ENCODE data around the gene RAD51B.

The RAD51B gene

DNA sequence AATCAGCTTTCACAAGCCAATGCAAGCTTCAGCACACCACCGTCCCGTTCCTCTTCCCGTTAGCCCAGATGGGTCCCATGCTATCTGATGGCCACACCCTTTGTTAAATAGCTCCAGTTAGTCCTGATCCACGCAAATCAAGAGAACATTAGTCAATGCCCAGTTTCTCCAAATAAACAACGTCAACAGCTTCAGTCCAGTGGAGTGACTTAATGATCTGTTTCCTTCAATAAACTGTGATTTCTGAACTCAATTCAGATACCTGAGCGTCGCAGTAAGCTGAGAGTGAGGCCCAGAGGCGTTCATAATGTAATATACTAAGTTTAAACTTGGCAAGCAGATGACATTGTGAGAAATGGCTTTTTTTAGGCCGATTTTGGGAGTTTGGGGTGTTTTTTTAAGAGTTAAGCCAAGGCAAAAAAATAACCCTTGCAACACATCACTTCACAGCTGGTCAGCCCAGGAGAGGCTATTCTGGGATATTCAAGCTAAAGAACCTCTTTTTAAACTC lies 861.0 kb downstream of the RAD51B start:
- TF ChIP-seq PAX5 (IDR thresholded peaks at IDR 0.05; ENCODE audit: insufficient read depth, low read length, severe bottlenecking) (no peak), SPI1 (IDR thresholded peaks at IDR 0.05; ENCODE audit: low read depth, low read length) (no peak), TAF1 (IDR thresholded peaks at IDR 0.05; ENCODE audit: low read depth, low read length) (no peak), POLR2AphosphoS5 (IDR thresholded peaks at IDR 0.05; ENCODE audit: low read depth, low read length) (no peak), POLR2A (IDR thresholded peaks at IDR 0.05; ENCODE audit: low read depth, low read length) (no peak), POU2F2 (IDR thresholded peaks at IDR 0.05; ENCODE audit: low read depth, low read length) (no peak)
- DNase-seq (ENCODE audit: insufficient read length, low spot score) (no peak), FAIRE-seq (no peak)

DNA sequence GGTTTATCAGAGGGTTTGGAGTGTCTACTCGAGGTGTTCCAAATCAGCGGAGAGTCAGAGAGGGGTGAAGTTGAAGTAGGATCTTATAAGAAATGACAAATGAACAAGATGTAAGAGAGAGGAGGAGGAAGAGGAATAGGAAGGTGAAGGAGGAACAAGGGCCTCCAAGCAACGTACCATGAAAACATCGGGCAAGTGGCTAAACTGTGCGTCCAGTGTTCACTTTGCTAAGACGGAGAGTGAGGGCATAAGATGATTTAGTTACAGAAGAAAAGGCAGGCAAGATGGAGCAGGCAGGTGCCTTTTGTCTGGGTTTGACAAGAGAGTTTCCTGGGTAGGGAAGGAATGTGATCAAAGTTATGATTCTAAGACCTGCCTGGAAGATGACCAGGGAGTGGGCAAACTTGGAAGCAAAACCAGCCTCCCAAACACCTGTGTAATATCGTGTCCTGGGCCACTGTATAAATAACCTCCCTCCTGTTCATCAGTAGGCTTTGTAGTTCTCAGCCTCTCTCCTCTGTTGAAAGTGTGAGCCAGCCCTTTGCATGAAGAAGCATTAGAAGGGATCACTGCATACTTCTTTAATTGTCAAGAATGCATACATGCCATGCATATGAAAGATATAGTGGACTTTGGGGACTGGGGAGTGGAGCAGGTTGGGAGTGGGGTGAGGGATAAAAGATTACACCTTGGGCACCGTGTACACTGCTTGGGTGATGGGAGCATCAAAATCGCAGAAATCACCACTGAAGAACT lies 861.9 kb downstream of the RAD51B start:
- no peak for DNase-seq (ENCODE audit: insufficient read length, low spot score)
- no peak for FAIRE-seq

DNA sequence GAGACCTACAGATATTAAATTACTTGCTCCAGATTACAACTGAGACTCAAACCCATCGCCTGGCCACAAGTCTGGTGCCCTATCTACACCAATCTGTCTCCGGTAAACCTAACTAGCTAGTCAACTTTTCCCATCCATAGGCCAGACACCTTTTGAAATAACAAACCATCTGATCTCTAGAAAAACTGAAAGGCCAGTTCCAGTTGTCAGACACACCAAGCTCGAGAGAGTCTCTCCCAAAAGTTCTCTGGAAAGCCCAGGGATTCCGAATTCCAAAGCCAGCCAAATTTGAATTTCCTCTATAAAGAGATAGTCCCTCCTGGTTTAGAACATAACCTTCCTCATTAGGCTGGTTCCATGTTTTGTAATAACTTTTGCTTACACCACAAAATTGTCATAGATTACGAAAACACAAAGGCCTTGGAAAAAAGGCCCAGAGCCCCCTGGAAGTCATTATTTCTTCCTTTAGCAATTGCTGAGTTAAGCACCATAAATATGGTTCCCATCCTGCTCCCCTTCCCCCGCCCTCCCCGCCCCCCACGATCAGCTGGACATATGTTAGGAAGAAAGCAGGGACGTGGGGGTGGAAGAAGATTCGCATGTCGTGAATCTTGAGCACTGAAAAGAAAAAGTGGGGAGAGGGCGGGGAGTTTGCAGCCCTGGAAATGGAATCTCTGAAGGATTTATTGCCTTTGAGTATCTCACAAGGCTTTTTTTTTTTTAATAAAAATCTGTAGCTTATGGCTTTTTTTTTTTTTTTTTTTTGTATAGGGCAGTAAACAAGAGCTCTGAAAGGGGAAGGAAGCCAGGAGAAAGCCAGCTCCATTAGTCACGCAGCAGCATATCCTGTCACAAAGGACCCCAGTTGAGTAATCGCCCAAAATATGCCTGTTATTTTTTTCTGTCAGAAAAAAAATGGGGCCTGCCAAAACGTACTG lies 862.9 kb downstream of the RAD51B start:
- TF ChIP-seq POLR2AphosphoS5 (IDR thresholded peaks at IDR 0.05; ENCODE audit: low read depth, low read length) (no peak), SPI1 (IDR thresholded peaks at IDR 0.05; ENCODE audit: low read depth, low read length) (peak; percentile 46; the same call in 1 of the 2 replicates)
- DNase-seq (ENCODE audit: insufficient read length, low spot score) (no peak), FAIRE-seq (no peak)

More for the DNA sequence above, 861.9 kb downstream of the RAD51B start:
- TF ChIP-seq SPI1 (IDR thresholded peaks at IDR 0.05; ENCODE audit: low read depth, low read length) (no peak), POLR2AphosphoS5 (IDR thresholded peaks at IDR 0.05; ENCODE audit: low read depth, low read length) (no peak), POU2F2 (IDR thresholded peaks at IDR 0.05; ENCODE audit: low read depth, low read length) (no peak), POLR2A (IDR thresholded peaks at IDR 0.05; ENCODE audit: low read depth, low read length) (no peak), PAX5 (IDR thresholded peaks at IDR 0.05; ENCODE audit: insufficient read depth, low read length, severe bottlenecking) (no peak), TAF1 (IDR thresholded peaks at IDR 0.05; ENCODE audit: low read depth, low read length) (no peak)

DNA sequence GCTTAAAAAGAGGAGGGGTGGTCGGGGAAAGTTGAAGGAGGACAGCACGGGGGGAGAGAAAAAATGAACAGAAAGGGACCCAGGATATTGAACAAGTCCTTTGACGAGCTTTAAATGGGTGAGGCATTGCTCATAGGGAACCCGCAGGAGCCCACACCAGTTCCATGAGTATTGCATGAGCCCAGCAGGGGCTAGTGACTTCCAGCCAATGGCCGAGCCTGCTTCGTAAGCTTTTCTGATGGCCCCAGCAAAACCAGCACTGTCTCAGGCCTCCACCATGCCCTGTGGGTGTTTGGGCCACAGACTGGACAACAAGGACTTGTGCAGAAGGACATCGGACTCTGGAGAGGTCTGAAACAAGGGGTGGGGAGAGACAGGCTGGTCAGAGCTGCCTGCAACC lies 863.7 kb downstream of the RAD51B start:
- DNase-seq (ENCODE audit: insufficient read length, low spot score) (no peak), FAIRE-seq (no peak)
- TF ChIP-seq SPI1 (IDR thresholded peaks at IDR 0.05; ENCODE audit: low read depth, low read length), result no peak

DNA sequence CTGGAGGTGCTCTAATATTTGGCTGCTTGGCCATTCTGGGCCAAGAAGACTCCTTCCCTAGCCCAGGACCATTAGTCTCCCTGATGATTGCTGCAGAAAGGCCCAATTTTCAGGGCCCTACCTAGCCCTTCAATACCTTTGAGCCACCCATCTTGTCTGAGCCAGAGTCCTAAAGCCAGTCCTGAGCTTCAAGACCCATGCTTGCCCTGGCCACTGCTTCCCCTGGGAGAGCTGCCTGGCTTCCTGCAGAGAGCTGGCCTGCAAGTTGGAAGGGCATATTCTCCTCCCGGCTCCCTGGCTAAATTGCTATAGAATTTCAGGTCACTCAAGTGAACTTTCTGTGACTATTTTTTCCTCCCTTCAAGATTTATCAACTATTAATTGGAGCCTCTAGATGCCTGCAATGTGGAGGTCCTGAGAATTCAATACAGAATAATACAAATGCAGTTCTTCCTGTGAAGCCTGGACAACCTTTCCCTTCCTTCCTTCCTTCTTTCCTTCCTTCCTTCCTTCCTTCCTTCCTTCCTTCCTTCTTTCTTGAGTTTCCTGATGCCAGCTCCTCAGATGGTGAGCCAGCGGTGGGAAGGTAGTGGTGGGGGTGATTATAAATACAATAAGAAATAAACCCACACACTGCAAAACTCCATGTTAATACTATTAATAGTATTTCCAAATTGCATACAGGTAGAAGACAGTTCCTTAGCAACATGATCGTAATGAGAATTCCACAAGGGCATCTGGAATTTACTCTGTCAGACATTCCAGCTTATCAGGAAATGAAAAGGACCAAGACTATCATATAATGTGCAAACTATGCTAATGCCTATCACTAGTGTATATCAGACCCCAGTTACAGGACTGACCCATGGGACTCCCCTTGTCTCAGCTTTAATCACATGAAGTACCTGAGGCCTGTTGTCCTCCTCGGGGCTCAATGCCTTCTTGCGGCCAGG lies 865.2 kb downstream of the RAD51B start:
- DNase-seq (ENCODE audit: insufficient read length, low spot score) (no peak), FAIRE-seq (no peak)
- TF ChIP-seq POLR2A (IDR thresholded peaks at IDR 0.05; ENCODE audit: low read depth, low read length) (no peak), TAF1 (IDR thresholded peaks at IDR 0.05; ENCODE audit: low read depth, low read length) (no peak), SPI1 (IDR thresholded peaks at IDR 0.05; ENCODE audit: low read depth, low read length) (no peak), POLR2AphosphoS5 (IDR thresholded peaks at IDR 0.05; ENCODE audit: low read depth, low read length) (no peak), PAX5 (IDR thresholded peaks at IDR 0.05; ENCODE audit: insufficient read depth, low read length, severe bottlenecking) (no peak), POU2F2 (IDR thresholded peaks at IDR 0.05; ENCODE audit: low read depth, low read length) (no peak)

DNA sequence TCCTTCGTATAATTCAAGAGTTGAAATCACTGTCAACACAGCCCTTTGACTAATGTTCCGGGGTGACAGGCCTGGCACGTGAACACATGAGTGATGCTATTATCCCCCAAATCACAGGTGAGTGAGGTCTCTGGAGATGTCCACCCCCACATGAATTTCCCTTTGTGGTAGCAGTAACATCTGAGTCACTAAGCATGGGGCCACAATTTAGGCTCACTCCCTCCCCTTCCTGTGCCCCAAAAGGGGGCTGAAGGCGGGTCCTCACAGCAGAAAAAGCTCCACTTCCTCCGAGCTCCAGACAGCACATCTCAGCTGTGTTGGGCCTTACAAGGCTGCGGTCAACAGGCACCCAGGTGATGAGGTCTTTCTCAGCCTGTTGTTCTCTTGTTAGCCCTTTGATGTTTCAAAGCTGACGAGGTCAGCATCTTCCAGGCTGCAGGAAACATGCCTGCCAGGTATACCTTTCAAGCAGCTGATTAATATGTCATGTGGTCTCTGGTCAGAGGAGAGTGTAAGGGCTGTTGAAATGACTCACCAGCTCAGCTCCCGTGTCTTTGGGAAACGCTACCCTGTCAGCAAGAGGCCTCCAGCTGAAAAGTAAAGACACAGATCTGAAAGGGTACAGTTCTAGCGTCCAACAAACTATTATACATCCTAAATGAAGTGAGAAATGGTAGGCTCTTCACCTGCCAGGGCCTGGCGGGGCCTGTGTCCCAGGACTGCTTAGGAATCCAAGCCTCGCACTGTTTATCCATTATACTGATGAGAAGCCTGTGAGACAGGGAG lies 866.0 kb downstream of the RAD51B start:
- 0 out of 2 replicates have a peak, but pooled peaks have one; percentile 37 for TF ChIP-seq TAF1 (IDR thresholded peaks at IDR 0.05; ENCODE audit: low read depth, low read length)
- no peak for TF ChIP-seq POLR2A (IDR thresholded peaks at IDR 0.05; ENCODE audit: low read depth, low read length)
- peak; percentile 88 for TF ChIP-seq SPI1 (IDR thresholded peaks at IDR 0.05; ENCODE audit: low read depth, low read length)
- TF ChIP-seq POLR2AphosphoS5 (IDR thresholded peaks at IDR 0.05; ENCODE audit: low read depth, low read length), result peak; percentile 73
- TF ChIP-seq POU2F2 (IDR thresholded peaks at IDR 0.05; ENCODE audit: low read depth, low read length), result peak; percentile 93
- TF ChIP-seq PAX5 (IDR thresholded peaks at IDR 0.05; ENCODE audit: insufficient read depth, low read length, severe bottlenecking), result no peak
- FAIRE-seq (peak; percentile 95), DNase-seq (ENCODE audit: insufficient read length, low spot score) (peak; percentile 63)

DNA sequence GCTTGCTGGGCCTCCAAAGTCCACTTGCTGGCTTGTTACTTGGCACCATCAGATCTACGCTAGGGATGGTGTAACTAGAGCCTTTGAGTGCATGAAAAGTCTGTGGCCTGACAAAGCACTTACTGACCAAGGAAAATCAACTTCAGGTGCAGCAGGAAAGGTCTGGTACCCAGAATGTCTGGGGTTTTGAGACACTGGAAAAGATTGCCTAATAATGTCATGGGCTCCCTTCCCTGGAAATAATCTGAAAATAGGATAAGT lies 866.6 kb downstream of the RAD51B start:
- TF ChIP-seq POLR2AphosphoS5 (IDR thresholded peaks at IDR 0.05; ENCODE audit: low read depth, low read length) (no peak), TAF1 (IDR thresholded peaks at IDR 0.05; ENCODE audit: low read depth, low read length) (no peak), PAX5 (IDR thresholded peaks at IDR 0.05; ENCODE audit: insufficient read depth, low read length, severe bottlenecking) (no peak), SPI1 (IDR thresholded peaks at IDR 0.05; ENCODE audit: low read depth, low read length) (no peak), POU2F2 (IDR thresholded peaks at IDR 0.05; ENCODE audit: low read depth, low read length) (no peak), POLR2A (IDR thresholded peaks at IDR 0.05; ENCODE audit: low read depth, low read length) (no peak)
- FAIRE-seq, result no peak
- DNase-seq (ENCODE audit: insufficient read length, low spot score), result no peak

DNA sequence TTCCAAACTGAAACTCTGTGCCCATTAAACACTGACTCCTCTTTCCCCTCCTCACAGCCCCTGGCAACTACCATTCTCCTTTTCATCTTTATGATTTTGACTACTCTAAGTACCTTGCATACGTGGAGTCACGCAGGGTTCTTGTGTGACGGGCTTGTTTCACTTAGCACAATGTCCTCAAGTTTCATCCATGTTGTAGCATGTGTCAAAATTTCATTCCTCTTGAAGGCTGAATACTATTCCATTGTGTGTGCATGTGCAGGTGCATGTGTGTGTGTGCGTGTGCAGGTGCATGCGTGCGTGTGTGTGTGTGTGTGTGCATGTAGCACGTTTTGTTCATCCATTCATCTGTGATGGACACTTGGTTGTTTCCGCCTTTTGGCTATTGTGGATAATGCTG lies 867.1 kb downstream of the RAD51B start:
- DNase-seq (ENCODE audit: insufficient read length, low spot score), result no peak
- peak; percentile 54 for FAIRE-seq
- TF ChIP-seq POU2F2 (IDR thresholded peaks at IDR 0.05; ENCODE audit: low read depth, low read length) (no peak), POLR2AphosphoS5 (IDR thresholded peaks at IDR 0.05; ENCODE audit: low read depth, low read length) (no peak), SPI1 (IDR thresholded peaks at IDR 0.05; ENCODE audit: low read depth, low read length) (no peak), POLR2A (IDR thresholded peaks at IDR 0.05; ENCODE audit: low read depth, low read length) (no peak), PAX5 (IDR thresholded peaks at IDR 0.05; ENCODE audit: insufficient read depth, low read length, severe bottlenecking) (no peak), TAF1 (IDR thresholded peaks at IDR 0.05; ENCODE audit: low read depth, low read length) (no peak)

Measured in GM12891 (cell line).